GM19395 (cell line): ENCODE data around the gene SHB.

Experiments
- ATAC-seq: cut with Tn5 transposase; IDR thresholded peaks from one replicate; pipeline ENCODE4 v1.9.1; 2021; ENCODE audit warnings: mild to moderate bottlenecking, moderate library complexity; ENCODE audit not compliant: unreplicated experiment

SHB gene, protein sequence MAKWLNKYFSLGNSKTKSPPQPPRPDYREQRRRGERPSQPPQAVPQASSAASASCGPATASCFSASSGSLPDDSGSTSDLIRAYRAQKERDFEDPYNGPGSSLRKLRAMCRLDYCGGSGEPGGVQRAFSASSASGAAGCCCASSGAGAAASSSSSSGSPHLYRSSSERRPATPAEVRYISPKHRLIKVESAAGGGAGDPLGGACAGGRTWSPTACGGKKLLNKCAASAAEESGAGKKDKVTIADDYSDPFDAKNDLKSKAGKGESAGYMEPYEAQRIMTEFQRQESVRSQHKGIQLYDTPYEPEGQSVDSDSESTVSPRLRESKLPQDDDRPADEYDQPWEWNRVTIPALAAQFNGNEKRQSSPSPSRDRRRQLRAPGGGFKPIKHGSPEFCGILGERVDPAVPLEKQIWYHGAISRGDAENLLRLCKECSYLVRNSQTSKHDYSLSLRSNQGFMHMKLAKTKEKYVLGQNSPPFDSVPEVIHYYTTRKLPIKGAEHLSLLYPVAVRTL

DNA sequence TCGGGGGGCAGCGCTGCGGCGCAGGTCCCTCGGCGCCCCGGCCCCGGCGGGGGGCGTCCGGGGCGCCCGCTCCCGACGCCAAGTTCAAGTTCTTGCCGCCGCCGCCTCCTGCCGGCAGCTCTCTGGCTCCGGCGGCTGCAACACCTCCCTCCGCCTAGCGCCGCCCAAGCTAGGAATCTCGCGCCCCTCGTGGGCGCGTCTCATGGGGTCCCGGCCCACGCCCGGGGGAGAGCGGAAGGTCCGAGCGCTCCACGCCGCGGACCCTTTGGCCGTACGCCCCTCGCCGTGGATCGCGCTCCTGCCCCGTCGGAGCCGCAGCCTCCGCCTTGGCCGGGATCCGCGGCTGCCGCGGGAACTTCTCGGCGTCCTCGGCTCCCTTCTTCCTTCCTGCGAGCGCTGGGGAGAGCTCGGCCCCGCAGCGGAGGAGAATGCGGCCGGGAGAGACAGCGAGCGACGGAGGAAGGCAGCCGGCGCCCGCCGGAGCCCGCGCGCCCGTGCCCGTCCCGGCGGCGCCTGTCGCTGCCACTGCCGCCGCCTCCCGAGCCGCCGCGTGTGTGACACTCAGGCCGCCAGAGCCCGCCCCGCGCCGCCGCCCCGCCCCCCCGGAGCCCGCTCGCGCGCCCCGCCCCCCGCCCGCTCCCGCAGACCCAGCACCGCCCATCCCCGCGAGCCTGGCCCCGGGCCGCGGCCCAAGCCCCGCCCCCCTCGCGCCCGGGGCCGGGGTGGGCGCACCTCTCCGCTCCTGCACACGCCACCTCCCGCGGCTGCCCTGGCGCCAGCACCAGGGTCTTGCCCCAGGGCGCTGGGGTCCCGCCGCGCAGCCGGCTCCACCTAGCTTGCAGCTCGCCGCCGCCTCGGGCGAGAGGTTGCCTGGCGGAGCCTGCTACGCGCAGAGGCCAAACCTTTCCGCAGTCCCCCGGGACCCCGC, at the start of gene SHB:
Gene SHB (minus strand): TSS at position 527 of the 928 bp plus-strand sequence. CDS start 582 bp downstream, outside the sequence.
- ATAC-seq: peak; percentile 48

DNA sequence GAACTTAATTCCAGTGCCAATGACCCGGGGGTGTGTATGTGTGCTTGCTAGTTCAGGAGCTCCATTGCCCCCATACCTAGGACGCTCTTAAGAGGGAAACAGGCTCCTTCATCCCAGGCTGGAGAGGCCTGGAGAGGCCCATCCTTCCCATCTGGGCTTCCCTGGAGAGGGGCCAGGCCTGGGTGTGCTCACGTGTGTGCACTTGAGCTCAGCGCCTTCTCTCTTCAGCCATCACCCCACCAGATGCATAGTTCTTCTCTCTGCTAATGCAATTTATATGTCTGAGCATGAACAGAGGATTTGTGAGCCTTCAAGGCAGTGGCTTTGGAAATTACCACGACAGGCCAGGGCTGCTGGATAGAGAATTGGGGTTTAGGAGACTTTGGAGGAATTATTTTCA, 48.6 kb upstream of the SHB start:
- no peak for ATAC-seq

DNA sequence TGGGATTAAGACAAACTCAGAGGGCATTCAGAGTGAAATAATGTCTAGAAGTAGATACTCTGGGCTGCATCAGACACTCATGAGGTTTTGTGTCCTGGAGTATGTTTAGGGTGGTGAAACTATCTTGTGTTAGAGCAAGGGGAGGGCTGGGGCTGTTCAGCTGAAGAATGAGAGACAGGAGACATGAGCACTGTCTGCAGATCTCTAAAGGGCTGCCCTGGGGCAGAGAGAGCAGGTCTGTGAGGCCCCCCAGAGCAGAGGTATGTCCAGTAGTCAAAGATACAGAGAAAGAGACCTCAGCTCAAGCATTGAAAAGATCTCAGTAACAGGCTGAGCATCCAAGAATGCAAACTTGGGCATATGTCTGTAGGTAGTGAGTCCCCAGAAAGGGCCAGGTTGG, 45.9 kb upstream of the SHB start:
- ATAC-seq: no peak

DNA sequence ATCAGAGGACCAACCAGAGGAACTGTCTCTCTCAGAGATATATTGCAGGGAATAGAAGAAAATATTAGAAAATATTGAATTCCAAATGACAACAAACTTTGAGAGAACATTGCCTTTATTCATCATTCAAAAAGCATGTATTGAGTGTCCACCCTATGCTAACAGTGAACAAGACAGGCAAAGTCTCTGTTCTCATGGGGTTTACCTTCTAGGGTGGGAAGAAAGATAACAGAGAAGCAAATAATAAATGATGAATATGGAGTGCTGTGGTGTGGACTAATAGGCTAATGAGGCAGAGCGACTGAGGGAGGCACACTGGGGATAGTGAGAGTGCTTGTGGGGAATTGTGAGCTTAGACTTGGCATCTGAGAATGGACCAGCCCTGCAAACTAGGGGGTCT, 43.4 kb upstream of the SHB start:
- ATAC-seq: no peak

DNA sequence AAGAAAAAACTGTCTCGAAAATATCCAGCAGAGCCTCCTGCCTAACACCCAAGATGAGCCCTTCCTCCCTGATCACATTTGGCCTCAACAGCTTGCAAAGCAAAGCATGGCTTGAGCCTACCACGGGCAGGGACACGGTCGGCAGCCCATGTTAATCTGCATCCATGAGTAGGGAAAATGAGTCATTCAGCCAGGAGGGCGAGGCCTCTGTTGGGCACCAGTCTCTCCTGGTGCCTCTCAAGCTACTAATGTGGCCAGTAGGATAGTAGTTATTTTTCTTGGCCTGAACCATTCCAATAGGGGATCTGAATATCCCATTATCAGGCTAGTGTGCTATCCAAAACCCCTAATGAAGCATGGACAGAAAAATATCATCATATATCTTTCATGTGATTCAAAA, 43.0 kb upstream of the SHB start:
- no peak for ATAC-seq

DNA sequence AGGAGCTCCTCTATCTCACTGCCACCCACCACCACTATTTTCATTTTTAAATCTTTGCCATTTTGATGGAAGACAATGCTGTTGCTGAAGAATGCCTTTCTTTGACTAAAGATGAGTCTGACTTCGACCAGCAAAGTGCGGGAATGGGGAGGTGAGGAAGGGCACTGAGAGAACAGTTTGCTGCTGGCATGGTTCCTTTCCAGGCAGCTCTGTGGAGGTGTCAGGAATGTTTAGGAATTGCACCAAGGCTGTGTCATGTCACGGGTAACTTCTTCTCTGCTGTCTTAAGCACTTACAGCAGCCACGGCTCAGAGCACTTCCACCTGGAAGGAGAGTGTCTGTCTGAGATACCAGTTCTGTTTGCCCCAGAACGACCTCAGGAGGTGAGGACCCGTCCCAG, 41.4 kb upstream of the SHB start:
- no peak for ATAC-seq

DNA sequence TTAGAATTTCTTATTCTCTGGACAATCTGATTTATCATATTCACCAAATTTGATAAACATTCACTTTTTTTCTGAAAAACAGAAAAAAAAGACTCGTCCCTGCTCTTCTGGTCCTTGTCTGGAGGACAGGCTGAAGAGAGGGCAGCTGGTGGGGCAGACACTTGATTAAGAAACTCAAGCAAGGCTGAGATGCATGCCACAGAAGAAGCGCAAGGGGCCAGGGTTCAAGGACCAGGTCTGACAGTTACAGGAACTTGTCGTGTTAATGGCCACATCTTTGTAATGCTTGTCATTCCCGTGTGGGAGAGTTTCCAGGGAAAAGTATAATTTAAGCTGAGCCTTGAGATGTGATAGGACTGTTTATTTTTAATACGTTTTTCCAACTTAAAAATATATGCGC, 40.6 kb upstream of the SHB start:
- no peak for ATAC-seq

DNA sequence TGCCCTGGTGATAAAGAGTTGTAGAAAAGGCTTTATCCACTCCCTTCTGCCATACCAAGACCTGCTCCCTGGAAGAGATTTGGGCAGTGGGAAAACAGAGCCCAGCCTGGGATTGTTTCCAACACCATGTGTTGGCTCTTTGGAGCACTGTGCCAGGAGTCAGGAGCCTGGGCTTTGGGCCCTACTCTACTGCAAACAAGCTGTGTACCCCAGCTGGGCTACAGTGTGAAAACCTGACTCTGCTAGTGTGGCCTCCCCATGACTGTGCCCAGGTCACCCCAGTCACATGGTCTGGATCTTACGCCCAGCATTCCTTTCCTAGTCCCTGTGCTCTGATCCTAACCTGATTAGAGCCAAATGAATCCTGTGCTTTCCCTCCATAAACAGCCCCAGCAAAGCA, 39.3 kb upstream of the SHB start:
- ATAC-seq: no peak

DNA sequence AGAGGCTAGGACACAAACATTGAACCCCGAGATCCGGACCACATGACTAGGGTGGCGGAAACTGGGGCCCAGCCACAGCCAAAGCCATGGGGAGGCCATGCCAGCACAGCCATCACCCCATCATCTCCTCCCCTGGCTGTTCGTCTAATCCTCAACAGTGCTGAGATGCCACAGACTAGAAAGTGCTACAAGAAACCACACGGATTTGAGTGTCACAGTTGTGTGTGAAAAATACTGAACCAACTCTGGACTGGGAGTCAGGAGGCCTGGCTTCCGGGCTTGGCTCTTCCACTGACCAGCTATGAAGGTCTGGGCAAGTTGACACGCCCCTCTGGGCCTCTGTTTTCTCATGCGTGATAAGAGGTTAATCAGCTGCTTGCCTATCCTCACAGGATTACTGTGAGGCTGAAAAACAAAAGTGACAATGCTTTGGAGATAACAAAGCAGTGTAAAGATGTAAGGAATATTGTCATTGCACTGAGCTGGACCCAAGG, 38.8 kb upstream of the SHB start:
- no peak for ATAC-seq

DNA sequence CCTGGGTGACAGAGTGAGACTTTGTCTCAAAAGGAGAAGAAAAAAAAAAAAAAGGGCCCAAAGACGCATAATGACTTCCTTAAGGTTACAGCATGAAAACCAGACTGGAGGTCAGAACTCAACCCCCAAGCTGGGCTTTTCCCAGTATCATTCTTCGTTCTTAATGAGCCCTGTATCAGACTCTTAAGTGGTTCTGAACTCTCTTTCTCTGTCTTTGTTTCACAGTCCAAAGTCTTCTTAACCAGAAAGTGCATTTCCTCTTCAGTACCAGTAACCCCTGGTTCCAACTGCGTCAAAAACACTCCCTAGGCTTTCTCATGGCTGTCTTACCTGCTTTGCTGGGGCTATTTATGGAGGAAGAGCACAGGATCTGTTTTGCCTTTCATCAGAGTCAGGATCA, 38.4 kb upstream of the SHB start:
- no peak for ATAC-seq

DNA sequence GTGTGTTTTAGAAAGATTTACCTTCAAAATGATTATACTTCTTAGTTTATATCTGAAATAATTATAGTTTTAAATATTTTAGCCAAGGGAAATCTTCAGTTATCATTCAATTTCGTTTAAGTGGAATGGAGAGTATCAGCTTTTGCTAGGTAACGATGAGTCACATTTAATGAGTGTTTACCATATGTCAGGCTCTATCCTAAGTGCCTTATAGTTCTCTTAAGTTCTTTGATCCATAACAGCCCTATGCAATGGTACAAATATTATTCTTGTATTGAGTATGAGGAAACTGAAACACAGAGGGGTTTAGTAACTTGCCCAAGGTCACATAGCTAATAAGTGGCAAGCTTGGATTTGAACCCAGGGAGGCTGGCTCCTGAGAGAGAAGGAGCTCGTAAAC, 37.5 kb upstream of the SHB start:
- ATAC-seq: no peak

DNA sequence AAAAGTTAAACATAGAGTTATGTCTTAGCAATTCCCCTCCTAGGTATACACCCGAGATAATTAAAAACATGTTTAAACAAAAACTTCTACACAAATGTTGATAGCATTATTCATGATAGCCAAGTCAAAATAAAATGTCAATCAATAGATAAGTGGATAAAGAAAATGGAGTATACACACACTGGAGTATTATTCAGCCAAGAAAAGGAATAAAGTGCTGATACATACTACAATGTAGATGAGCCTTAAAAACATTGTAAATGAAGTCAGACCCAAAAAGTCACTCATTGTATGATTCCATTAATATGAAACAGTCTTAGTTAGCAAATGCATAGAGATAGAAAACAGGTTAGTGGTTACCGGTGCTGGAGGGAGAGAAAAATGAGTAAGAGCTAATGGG, 34.3 kb upstream of the SHB start:
- ATAC-seq: no peak

DNA sequence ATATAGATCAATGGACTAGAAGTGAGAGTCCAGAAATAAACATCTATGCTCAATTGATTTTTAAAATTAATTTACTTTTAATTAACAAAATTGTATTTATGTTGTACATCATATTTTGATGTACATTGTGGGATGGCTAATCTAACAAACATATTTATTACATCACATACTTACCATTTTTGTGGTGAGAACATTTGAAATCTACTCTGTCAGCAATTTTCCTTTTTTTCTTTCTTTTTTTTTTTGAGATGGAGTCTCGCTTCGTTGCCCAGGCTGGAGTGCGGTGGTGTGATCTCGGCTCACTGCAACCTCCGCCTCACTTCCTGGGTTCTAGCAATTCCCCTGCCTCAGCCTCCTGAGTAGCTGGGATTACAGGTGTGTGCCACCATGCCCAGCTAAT, 32.4 kb upstream of the SHB start:
- no peak for ATAC-seq

DNA sequence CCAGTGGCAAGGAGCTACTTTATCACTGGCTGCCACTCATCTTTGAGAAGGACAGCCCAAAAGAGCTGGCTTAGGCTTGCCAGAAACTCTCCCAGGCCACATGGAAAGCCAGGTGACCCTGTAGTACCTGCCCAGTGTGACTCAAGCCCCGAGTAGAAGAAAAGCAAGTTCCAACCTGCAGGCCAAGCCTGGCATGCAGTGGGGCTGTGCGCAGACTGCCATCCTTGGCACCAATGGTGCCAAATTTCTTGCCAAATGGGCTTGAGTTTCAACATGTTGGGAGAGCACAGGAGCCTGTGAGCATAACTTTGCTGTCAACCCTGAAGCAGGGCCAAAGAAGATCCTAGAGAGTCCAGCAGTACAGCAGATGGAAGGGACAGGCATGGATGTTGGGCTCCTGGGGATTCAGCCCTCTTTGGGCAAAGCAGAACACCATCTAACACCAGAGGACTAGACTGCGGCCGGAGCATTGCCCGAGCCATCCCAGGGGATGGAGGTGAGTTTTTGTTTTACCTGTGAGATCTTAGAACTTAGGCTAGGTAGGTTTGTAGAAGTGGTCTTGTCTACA, 27.3 kb upstream of the SHB start:
- ATAC-seq: no peak

DNA sequence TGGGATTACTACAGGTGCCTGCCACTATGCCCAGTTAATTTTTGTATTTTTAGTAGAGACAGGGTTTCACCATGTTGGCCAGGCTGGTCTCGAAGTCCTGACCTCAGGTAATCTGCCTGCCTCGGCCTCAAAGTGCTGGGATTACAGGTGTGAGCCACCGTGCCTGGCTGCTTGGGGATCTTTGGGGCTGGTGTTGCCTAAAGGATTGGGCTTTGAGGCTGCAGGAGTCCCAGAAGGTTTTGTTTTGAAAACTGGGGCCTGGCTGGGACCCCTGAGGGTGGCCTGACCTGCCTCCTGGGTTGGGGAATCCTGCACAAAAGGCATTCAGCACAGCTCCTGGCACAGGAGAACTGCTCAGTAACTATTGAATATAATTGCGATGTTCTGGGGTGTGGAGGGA, 25.1 kb upstream of the SHB start:
- no peak for ATAC-seq

DNA sequence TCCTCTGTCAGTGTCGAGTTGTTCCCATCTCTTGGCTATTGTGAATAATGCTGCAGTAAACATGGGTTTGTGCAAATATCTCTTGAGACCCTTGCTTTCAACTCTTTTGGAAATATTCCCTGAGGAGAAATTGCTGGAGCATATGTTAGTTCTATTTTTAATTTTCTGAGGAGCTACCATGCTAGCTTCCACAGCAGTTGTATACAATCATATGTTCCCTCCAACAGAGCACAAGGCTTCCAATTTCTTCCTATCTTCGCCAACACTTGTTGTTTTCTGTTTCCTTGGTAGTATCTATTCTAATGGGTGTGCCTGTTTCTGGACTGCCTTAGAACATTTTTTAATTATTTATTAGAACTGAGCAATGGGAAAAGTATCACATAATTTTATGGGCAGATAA, 23.6 kb upstream of the SHB start:
- no peak for ATAC-seq

DNA sequence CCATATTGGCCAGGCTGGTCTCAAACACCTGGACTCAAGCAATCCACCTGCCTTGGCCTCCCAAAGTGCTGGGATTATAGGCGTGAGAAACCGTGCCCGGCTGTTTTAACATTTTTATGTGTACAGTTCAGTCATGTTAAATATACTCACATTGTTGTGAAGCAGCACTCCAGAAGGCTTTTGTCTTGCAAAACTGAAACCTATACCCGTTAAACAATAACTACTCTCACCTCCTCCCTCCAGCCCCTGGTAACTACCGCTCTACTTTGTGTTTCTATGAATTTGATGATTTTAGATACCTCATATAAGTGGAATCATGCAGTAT, 23.1 kb upstream of the SHB start:
- ATAC-seq: no peak

DNA sequence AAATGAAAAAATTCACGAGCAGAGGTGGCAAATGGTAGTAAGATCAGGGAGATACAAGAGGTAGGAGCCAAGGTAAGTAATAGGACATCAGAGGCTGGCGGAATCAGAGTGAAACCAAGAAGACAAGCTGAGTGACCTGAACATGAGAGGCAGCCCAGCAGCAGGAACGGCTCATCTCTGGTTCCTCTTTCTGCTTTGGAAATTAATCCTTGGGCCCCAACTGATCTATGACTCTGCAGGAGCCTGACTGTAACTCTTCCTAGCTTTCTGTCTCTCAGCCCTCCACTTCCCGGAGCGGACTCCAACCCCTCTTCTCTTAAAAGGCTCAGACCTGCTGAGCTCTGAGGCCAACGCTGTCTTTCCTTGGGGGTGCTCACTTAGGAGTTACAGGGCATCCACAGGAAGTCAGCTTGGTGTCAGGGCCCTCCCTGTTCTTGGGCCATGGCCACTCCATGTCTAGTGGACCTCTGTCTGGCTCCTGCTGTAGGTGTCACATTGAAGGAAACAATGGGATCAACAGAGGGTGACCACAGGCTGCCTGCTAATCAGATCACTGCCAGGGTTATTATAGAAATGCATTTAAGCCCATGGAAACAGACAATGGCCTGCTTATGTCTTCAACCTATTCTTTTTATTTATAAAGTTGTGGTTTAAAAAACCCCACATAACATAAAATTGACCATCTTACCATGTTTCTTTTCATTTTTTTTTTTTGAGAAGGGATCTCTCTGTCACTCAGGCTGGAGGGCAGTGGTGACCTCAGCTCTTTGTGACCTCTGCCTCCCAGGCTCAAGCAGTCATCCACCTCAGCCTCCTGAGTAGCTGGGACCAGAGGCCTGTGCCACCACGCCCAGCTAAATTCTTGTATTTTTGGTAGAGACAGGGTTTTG, 22.5 kb upstream of the SHB start:
- peak; percentile 41 for ATAC-seq

DNA sequence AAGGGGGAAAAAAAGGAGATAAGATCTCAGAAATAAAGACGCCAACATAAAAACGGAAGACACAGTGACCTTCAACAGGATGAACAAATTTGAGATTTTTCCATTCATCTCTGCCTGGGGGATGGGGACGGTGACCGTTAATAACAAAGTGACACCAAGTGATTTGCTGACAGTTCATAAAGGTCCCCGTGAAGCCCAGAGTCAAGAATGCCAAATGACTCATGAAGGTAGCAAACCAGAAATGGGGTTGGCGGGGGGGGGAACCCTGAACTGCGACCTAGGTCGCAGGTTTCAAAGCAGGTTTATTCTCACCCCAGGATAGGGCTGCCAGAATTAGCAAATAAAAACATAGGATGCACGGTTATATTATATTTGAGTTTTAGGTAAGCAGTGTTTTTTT, 21.1 kb upstream of the SHB start:
- ATAC-seq: no peak

DNA sequence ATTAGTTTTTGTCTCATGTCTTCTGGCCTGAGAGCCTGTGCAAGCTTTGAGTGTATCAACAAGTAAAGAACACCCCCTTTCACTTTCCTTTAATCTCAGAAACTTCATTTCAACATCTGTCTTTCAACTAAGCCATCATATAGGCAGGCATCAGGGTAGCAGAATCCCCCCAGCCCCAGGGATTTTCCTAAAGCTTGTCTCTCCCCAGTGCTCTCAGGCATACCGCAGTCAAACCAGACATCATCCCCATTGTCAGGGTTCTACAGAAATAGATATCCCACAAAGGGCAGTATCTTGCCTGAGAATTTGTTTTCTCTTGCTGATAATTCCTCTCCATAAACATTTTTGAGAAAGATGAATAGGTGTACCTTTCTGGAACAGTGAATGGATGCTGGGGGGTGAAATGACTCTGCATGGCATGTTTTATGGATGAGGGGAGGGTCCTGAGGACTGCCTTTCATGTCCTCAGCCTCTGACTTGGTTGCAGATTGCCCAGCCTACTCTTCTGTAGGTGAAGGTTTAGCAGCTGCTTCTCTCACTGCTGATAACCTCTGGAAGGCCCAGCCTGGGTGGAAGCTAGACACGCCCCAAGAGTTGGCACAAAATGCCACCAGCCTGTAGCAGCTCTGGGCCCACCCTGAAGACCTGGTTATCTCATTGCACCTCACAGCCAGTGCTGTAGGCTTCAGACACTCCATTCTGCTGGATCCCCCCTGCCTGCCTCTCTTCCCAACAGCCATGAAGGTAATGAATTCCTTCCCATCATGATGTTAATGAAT, 20.5 kb upstream of the SHB start:
- no peak for ATAC-seq
